Muscle layer of colon (tissue), 2 donors: ENCODE results near the gene LPCAT1.

Experiments
- H3K27ac ChIP-seq: one replicate; pipeline ENCODE4 v1.7.0; 2013; ENCODE audit warnings: low read depth, mild to moderate bottlenecking, low read length, moderate library complexity
- H3K27me3 ChIP-seq, 2 donors: one replicate each; pipeline ENCODE4 v1.7.0; 2013; ENCODE audit warnings: low read length in 2 of 2, mild to moderate bottlenecking in 2 of 2; ENCODE audit not compliant: insufficient read depth in 2 of 2, control insufficient read depth in 1 of 2
- H3K36me3 ChIP-seq: one replicate; pipeline ENCODE4 v1.7.0; 2013; ENCODE audit warnings: mild to moderate bottlenecking, low read length; ENCODE audit not compliant: insufficient read depth
- H3K4me1 ChIP-seq: one replicate; pipeline ENCODE4 v1.7.0; 2013; ENCODE audit warnings: mild to moderate bottlenecking, low read length; ENCODE audit not compliant: insufficient read depth
- H3K4me3 ChIP-seq, 2 donors: one replicate each; pipeline ENCODE4 v1.7.0; 2013; ENCODE audit warnings: low read length in 2 of 2, low read depth in 1 of 2, mild to moderate bottlenecking in 1 of 2, moderate library complexity in 1 of 2
- H3K9ac ChIP-seq: one replicate; pipeline ENCODE4 v1.7.0; 2013; ENCODE audit warnings: low read length
- H3K9me3 ChIP-seq: one replicate; pipeline ENCODE4 v1.7.0; 2013; ENCODE audit warnings: mild to moderate bottlenecking, low read length
- donor health status: abdominal sarcoma.
- donor health status: Adenocarcinoma of cecum.

Gene LPCAT1

GRCh38 chr5:1552521-1553255 lies 28.9 kb upstream of the LPCAT1 start:
- Histone ChIP-seq H3K36me3 (no peaks in the 10 kb centered on the region), H3K4me1 (no peaks in the 10 kb centered on the region), H3K27me3 (no peaks in the 10 kb centered on the region), H3K9me3 (no peaks in the 10 kb centered on the region), H3K27ac (no peak overlapping the region), H3K4me3 (no peak overlapping the region), H3K9ac (no peak overlapping the region)

- no peaks in the 10 kb centered on the region for H3K27me3 ChIP-seq
- H3K4me3 ChIP-seq, result no peak overlapping the region
- H3K9ac ChIP-seq, result no peak overlapping the region
- H3K27ac ChIP-seq, result no peak overlapping the region
- no peaks in the 10 kb centered on the region for H3K4me1 ChIP-seq
- no peaks in the 10 kb centered on the region for H3K9me3 ChIP-seq
- no peaks in the 10 kb centered on the region for H3K36me3 ChIP-seq
Measured at GRCh38 chr5:1551426-1552301, 27.9 kb upstream of the LPCAT1 start.

- no peak overlapping the region for H3K9ac ChIP-seq
- H3K9me3 ChIP-seq, result no peaks in the 10 kb centered on the region
- H3K4me3 ChIP-seq, result no peak overlapping the region
- H3K27me3 ChIP-seq, result no peaks in the 10 kb centered on the region
- H3K4me1 ChIP-seq, result no peaks in the 10 kb centered on the region
- H3K36me3 ChIP-seq, result no peaks in the 10 kb centered on the region
- H3K27ac ChIP-seq, result no peak overlapping the region
Measured at GRCh38 chr5:1550287-1551076, 26.7 kb upstream of the LPCAT1 start.

- Histone ChIP-seq H3K27ac (no peak overlapping the region), H3K9ac (no peak overlapping the region), H3K9me3 (no peaks in the 10 kb centered on the region), H3K4me1 (no peaks in the 10 kb centered on the region), H3K36me3 (no peaks in the 10 kb centered on the region), H3K27me3 (no peaks in the 10 kb centered on the region), H3K4me3 (no peak overlapping the region)
Measured at GRCh38 chr5:1549475-1550030, 25.8 kb upstream of the LPCAT1 start.

- Histone ChIP-seq H3K4me1 (no peaks in the 10 kb centered on the region), H3K27me3 (no peaks in the 10 kb centered on the region), H3K9ac (no peak overlapping the region), H3K9me3 (no peaks in the 10 kb centered on the region), H3K4me3 (no peak overlapping the region), H3K27ac (no peak overlapping the region), H3K36me3 (no peaks in the 10 kb centered on the region)
Measured at GRCh38 chr5:1548702-1549474, 25.1 kb upstream of the LPCAT1 start.

- H3K4me3 ChIP-seq, result no peak overlapping the region
- H3K27ac ChIP-seq, result no peak overlapping the region
- H3K9me3 ChIP-seq, result no peaks in the 10 kb centered on the region
- H3K27me3 ChIP-seq, result no peaks in the 10 kb centered on the region
- no peak overlapping the region for H3K9ac ChIP-seq
- H3K36me3 ChIP-seq, result no peaks in the 10 kb centered on the region
- no peaks in the 10 kb centered on the region for H3K4me1 ChIP-seq
Measured at GRCh38 chr5:1547655-1548054, 23.9 kb upstream of the LPCAT1 start.

GRCh38 chr5:1547236-1547635 lies 23.5 kb upstream of the LPCAT1 start:
- Histone ChIP-seq H3K27me3 (no peaks in the 10 kb centered on the region), H3K9ac (no peak overlapping the region), H3K4me1 (no peaks in the 10 kb centered on the region), H3K4me3 (no peak overlapping the region), H3K9me3 (no peaks in the 10 kb centered on the region), H3K36me3 (no peaks in the 10 kb centered on the region), H3K27ac (no peak overlapping the region)

- H3K27ac ChIP-seq, result no peak overlapping the region
Measured at GRCh38 chr5:1546556-1546955, 22.8 kb upstream of the LPCAT1 start.

GRCh38 chr5:1545805-1546355 lies 22.1 kb upstream of the LPCAT1 start:
- Histone ChIP-seq H3K27ac (no peak overlapping the region), H3K4me1 (no peaks in the 10 kb centered on the region), H3K9ac (no peak overlapping the region), H3K27me3 (no peaks in the 10 kb centered on the region), H3K9me3 (no peaks in the 10 kb centered on the region), H3K36me3 (no peaks in the 10 kb centered on the region), H3K4me3 (no peak overlapping the region)

More at GRCh38 chr5:1546556-1546955, 22.8 kb upstream of the LPCAT1 start:
- Histone ChIP-seq H3K9ac (no peak overlapping the region), H3K4me1 (no peaks in the 10 kb centered on the region), H3K27me3 (no peaks in the 10 kb centered on the region), H3K9me3 (no peaks in the 10 kb centered on the region), H3K36me3 (no peaks in the 10 kb centered on the region), H3K4me3 (no peak overlapping the region)

GRCh38 chr5:1545126-1545804 lies 21.5 kb upstream of the LPCAT1 start:
- H3K9ac ChIP-seq, result no peak overlapping the region
- no peak overlapping the region for H3K4me3 ChIP-seq
- no peak overlapping the region for H3K27ac ChIP-seq
- H3K9me3 ChIP-seq, result no peaks in the 10 kb centered on the region
- H3K36me3 ChIP-seq, result no peaks in the 10 kb centered on the region
- no peaks in the 10 kb centered on the region for H3K27me3 ChIP-seq
- H3K4me1 ChIP-seq, result no peaks in the 10 kb centered on the region
